B cell (primary cell): ENCODE data around the gene DGCR2. TPM values are rescaled to one million over a fixed set of nuclear protein-coding genes. Genes with fewer than 3 reads are reported as not detected.

ENCODE experiments used
- ATAC-seq: fragments of 200-7000 bp; cut with Tn5 transposase; one replicate; pipeline ENCODE4 v1.10.0; 2021; ENCODE audit warnings: low read depth, mild to moderate bottlenecking, moderate number of reproducible peaks, moderate library complexity
- CTCF ChIA-PET: fragments of 350-600 bp; sonication (Branson Sonifier 250); formaldehyde crosslinking; loops from one replicate; lab custom pipeline; 2021; ENCODE audit warnings: antibody characterized with exemption, inconsistent platforms; lab: Charles Lee
- POLR2A ChIA-PET: fragments of 350-600 bp; sonication (Branson Sonifier 250); formaldehyde crosslinking; loops from one replicate; lab custom pipeline; 2021; ENCODE audit warnings: antibody characterized with exemption; lab: Charles Lee
- DNase-seq: peaks from one replicate; pipeline ENCODE4 v3.0.0; 2013
- H2AFZ ChIP-seq: 2 replicates; pipeline ENCODE4 v1.6.1; 2012; ENCODE audit warnings: mild to moderate bottlenecking, low read depth, low read length; ENCODE audit not compliant: insufficient read depth, poor library complexity, severe bottlenecking
- H3K27ac ChIP-seq, 2 donors: 1 replicate in 1 of 2; 2 replicates in 1 of 2; pipeline ENCODE4 v1.5.1; 2012 to 2013; ENCODE audit warnings: low read length in 2 of 2, mild to moderate bottlenecking in 2 of 2, moderate library complexity in 1 of 2
- H3K27me3 ChIP-seq, 4 experiments: fragments of 200-600 bp in 1 of 4; sonication (generic) in 1 of 4; replicated peaks in 1 of 4; 1 replicate in 2 of 4; 2 replicates in 2 of 4; pipeline versions ENCODE4 v1.6.1 to v1.7.0; 2013 to 2016; ENCODE audit warnings: low read length in 3 of 4, mild to moderate bottlenecking in 2 of 4, mixed read lengths in 1 of 4, moderate library complexity in 1 of 4; ENCODE audit not compliant: insufficient read depth in 4 of 4, control insufficient read depth in 3 of 4; ENCODE audit errors: control extremely low read depth in 1 of 4
- H3K36me3 ChIP-seq, 2 experiments: replicated peaks in 1 of 2; 1 replicate in 1 of 2; 2 replicates in 1 of 2; pipeline versions ENCODE4 v1.6.1 to v1.7.1; 2013; ENCODE audit warnings: low read length in 1 of 2; ENCODE audit not compliant: insufficient read depth in 2 of 2, control insufficient read depth in 1 of 2; ENCODE audit errors: control extremely low read depth in 1 of 2, extremely low read depth in 1 of 2
- H3K4me1 ChIP-seq, 2 donors: fragments of 200-600 bp in 1 of 2; sonication (generic) in 1 of 2; 1 replicate in 1 of 2; 2 replicates in 1 of 2; pipeline versions ENCODE4 v1.5.1 to v1.6.1; 2013 to 2017; ENCODE audit warnings: low read length in 2 of 2; ENCODE audit not compliant: control insufficient read depth in 2 of 2, insufficient read depth in 2 of 2
- H3K4me2 ChIP-seq: replicated peaks from 2 replicates; pipeline ENCODE3; 2012; ENCODE audit warnings: mild to moderate bottlenecking, low read depth, low read length; ENCODE audit not compliant: poor library complexity, severe bottlenecking
- H3K4me3 ChIP-seq, 5 experiments: fragments of 200-600 bp in 1 of 5; sonication (generic) in 1 of 5; 1 replicate in 3 of 5; 2 replicates in 2 of 5; pipeline versions ENCODE4 v1.5.1 to v1.7.0; 2011 to 2016; ENCODE audit warnings: low read length in 4 of 5, mild to moderate bottlenecking in 4 of 5, low read depth in 2 of 5, control low read depth in 1 of 5, moderate library complexity in 1 of 5; ENCODE audit not compliant: insufficient read depth in 1 of 5; ENCODE audit errors: control extremely low read depth in 1 of 5, extremely low read depth in 1 of 5
- H3K79me2 ChIP-seq: fragments of 200-600 bp; sonication (generic); one replicate; pipeline ENCODE4 v1.6.0; 2016; ENCODE audit warnings: low read length; ENCODE audit not compliant: control insufficient read depth, insufficient read depth
- H3K9ac ChIP-seq: fragments of 200-600 bp; sonication (generic); 2 replicates; pipeline ENCODE4 v1.6.1; 2017; ENCODE audit warnings: mild to moderate bottlenecking, low read length, moderate library complexity
- H3K9me3 ChIP-seq, 3 donors: one replicate each; pipeline versions ENCODE4 v1.6.1 to v1.7.1; 2013; ENCODE audit warnings: low read length in 2 of 3; ENCODE audit not compliant: control insufficient read depth in 2 of 3, insufficient read depth in 1 of 3; ENCODE audit errors: control extremely low read depth in 1 of 3
- H4K20me1 ChIP-seq: 2 replicates; pipeline ENCODE4 v1.6.0; 2012; ENCODE audit warnings: mild to moderate bottlenecking, low read length; ENCODE audit not compliant: insufficient read depth, control insufficient read depth, poor library complexity, severe bottlenecking
- H3K27ac Mint-ChIP-seq: one replicate; pipeline ENCODE4 v1.8.0; 2021; ENCODE audit warnings: mixed read lengths
- H3K27me3 Mint-ChIP-seq: one replicate; pipeline ENCODE4 v1.8.0; 2021; ENCODE audit warnings: mixed read lengths
- H3K4me1 Mint-ChIP-seq: one replicate; pipeline ENCODE4 v1.8.0; 2021; ENCODE audit warnings: mixed read lengths
- H3K4me3 Mint-ChIP-seq: one replicate; pipeline ENCODE4 v1.8.0; 2021; ENCODE audit warnings: mixed read lengths
- H3K9me3 Mint-ChIP-seq: one replicate; pipeline ENCODE4 v1.8.0; 2022; ENCODE audit warnings: mixed read lengths; ENCODE audit not compliant: insufficient read depth
- CTCF ChIP-seq: fragments of 200-600 bp; IDR thresholded peaks from one replicate; pipeline ENCODE4 v1.8.0; 2022; ENCODE audit warnings: antibody characterized with exemption, mild to moderate bottlenecking
- EZH2 ChIP-seq: IDR thresholded peaks from 2 replicates; pipeline ENCODE4 v1.6.1; 2012; ENCODE audit warnings: borderline replicate concordance, low read depth, mild to moderate bottlenecking, moderate library complexity, low read length; ENCODE audit not compliant: insufficient read depth, poor library complexity, severe bottlenecking
- whole genome bisulfite sequencing: methylation state at CpG from one replicate; pipeline ENCODE4 v1.1.5; 2013; ENCODE audit warnings: missing lambda C conversion rate; ENCODE audit not compliant: insufficient coverage; 5-methylcytosine and 5-hydroxymethylcytosine counted together
- intact Hi-C: fragments of 100-400 bp; cut with micrococcal nuclease; formaldehyde crosslinking; loops from one replicate; pipeline ENCODE4 v1.10.0; 2022
- polyA plus RNA-seq: library from polyadenylated mRNA; depleted of rRNA; stranded (reverse); fragments of >200 nt; gene quantifications from 2 replicates; pipeline ENCODE4 v1.2.3, GENCODE V29; 2012
- total RNA-seq, 2 donors: library from RNA; stranded (reverse); fragments of 120-200 nt in 1 of 2; gene quantifications; 1 replicate in 1 of 2; 2 replicates in 1 of 2; pipeline versions ENCODE4 v1.2.3 to v1.2.4, GENCODE V29; 2013 to 2022

Gene DGCR2
- total and polyA plus RNA-seq, 2 donors (not counting 1 experiment from before 2014, with no cell fraction given) = 28.8 to 49.5 TPM

DNA sequence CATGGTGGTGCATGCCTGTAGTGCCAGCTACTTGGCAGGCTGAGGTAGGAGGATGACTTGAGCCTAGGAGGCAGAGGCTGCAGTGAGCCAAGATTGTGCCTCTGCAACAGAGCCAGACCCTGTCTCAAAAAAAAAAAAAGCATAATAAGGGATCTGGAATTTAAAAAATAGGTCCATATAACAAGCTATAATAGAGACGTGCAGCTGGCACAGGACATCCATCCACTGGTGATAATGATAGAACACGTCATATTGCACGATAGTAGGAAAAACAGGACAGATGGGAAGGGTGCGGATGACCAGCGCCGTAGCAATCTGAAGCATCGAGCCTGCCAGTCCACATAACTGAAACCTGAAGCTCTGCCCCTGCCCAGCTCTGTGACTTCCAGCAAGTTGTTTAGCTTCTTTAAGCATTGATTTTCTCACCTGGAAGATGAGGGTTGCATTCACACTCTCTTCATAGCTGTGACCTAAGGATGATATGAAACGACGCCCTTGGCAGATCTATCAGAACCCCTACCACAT is 125.8 kb downstream of the DGCR2 start:
- ChIA-PET CTCF (no interaction called here), POLR2A (no interaction called here)
- no peak for DNase-seq

DNA sequence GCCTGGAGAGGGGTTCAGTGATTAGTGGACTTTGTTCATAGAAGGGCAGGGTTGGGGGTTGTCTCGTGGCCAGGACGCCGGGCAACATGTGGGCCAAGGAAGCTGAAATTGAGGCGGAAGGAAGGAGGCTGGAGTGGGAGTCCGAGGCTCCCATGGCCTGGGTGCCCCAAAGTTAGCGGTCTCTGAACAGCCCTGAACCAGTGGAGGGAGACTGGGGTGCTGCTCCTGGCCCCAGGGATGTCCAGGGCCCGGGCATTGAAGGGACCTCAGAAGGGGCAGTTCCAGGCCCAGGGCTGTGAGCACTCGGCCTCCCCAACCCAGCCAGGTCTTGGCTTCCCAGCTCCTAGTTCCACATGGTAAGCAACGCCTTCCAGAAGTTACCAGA is 126.9 kb downstream of the DGCR2 start:
- intact Hi-C loops = no loop called here
- Histone ChIP-seq H3K9ac (no peak overlapping the region), H3K4me2 (no peak overlapping the region), H4K20me1 (no peaks in the 10 kb centered on the region), H3K79me2 (no peaks in the 10 kb centered on the region), H3K4me1 (no peaks in the 10 kb centered on the region), H3K27ac (no peak overlapping the region), H3K4me3 (no peak overlapping the region), H3K9me3 (peaks cover 0 to 4% (median 0%) of the 10 kb centered on the region in 3 donors), H3K27me3 (peaks cover 0 to 7% (median 0%) of the 10 kb centered on the region in 4 experiments), H2AFZ (no peak overlapping the region), H3K36me3 (no peaks in the 10 kb centered on the region)
- CTCF ChIA-PET = no interaction called here
- POLR2A ChIA-PET = no interaction called here
- Mint-ChIP-seq H3K27me3 (peaks cover 40% of the 10 kb centered on the region), H3K4me1 (no peaks in the 10 kb centered on the region), H3K27ac (no peak overlapping the region), H3K4me3 (no peak overlapping the region), H3K9me3 (no peaks in the 10 kb centered on the region)
- DNase-seq (no peak), ATAC-seq (no peak)
- WGBS = 81% methylated on average over 9 of the region's 9 CpGs
- TF ChIP-seq CTCF (no peak), EZH2 (no peak)

More for the DNA sequence above, 125.8 kb downstream of the DGCR2 start:
- H3K27ac ChIP-seq = no peak overlapping the region
- Mint-ChIP-seq H3K27ac (no peak overlapping the region), H3K4me3 (no peak overlapping the region), H3K9me3 (no peaks in the 10 kb centered on the region), H3K4me1 (no peaks in the 10 kb centered on the region), H3K27me3 (peaks cover 36% of the 10 kb centered on the region)
- WGBS = 79% methylated on average over 7 of the region's 9 CpGs
- no peak overlapping the region for H3K4me2 ChIP-seq
- H4K20me1 ChIP-seq = no peaks in the 10 kb centered on the region
- H3K4me3 ChIP-seq = no peak overlapping the region
- H3K9me3 ChIP-seq = peaks cover 0 to 3% (median 0%) of the 10 kb centered on the region in 3 donors
- no peak overlapping the region for H2AFZ ChIP-seq
- peaks cover 0 to 7% (median 0%) of the 10 kb centered on the region in 4 experiments for H3K27me3 ChIP-seq
- H3K9ac ChIP-seq = no peak overlapping the region
- no peaks in the 10 kb centered on the region for H3K79me2 ChIP-seq
- H3K4me1 ChIP-seq = no peaks in the 10 kb centered on the region
- no peak for TF ChIP-seq EZH2
- TF ChIP-seq CTCF = no peak
- H3K36me3 ChIP-seq = no peaks in the 10 kb centered on the region
- intact Hi-C loops = no loop called here
- ATAC-seq = no peak
